ENCODE measurements around the gene KRTAP17-1.

KRTAP17-1 gene

GRCh38 chr17:41302981-41303380 lies 12.5 kb downstream of the KRTAP17-1 start:
- no peak for TF ChIP-seq CTCF (IDR thresholded peaks at IDR 0.05; ENCODE audit: control insufficient read depth, insufficient read depth, low read depth, low read length, missing control alignments)
- no peak overlapping the region for H3K4me3 ChIP-seq (ENCODE audit: control insufficient read depth, low read depth, low read length)
- DNase-seq (ENCODE audit: low read depth): no peak

- DNase-seq (ENCODE audit: low read depth): no peak
- TF ChIP-seq CTCF (IDR thresholded peaks at IDR 0.05; ENCODE audit: control insufficient read depth, insufficient read depth, low read depth, low read length, missing control alignments): no peak
- H3K4me3 ChIP-seq (ENCODE audit: control insufficient read depth, low read depth, low read length): no peak within 1 kb of the TSS
Observed at GRCh38 chr17:41301916-41302901, 13.3 kb downstream of the KRTAP17-1 start, which contains the start of gene KRTAP29-1. Gene KRTAP29-1 (minus strand): TSS chr17:41302851. CDS start chr17:41302851, 0 bp downstream.

GRCh38 chr17:41301204-41301790 lies 14.2 kb downstream of the KRTAP17-1 start:
- no peak overlapping the region for H3K4me3 ChIP-seq (ENCODE audit: control insufficient read depth, low read depth, low read length)
- TF ChIP-seq CTCF (IDR thresholded peaks at IDR 0.05; ENCODE audit: control insufficient read depth, insufficient read depth, low read depth, low read length, missing control alignments): no peak
- DNase-seq (ENCODE audit: low read depth): no peak

GRCh38 chr17:41298458-41299135 lies 16.9 kb downstream of the KRTAP17-1 start:
- H3K4me3 ChIP-seq (ENCODE audit: control insufficient read depth, low read depth, low read length): no peak overlapping the region
- DNase-seq (ENCODE audit: low read depth): no peak
- no peak for TF ChIP-seq CTCF (IDR thresholded peaks at IDR 0.05; ENCODE audit: control insufficient read depth, insufficient read depth, low read depth, low read length, missing control alignments)

GRCh38 chr17:41296846-41297245 lies 18.7 kb downstream of the KRTAP17-1 start:
- no peak overlapping the region for H3K4me3 ChIP-seq (ENCODE audit: control insufficient read depth, low read depth, low read length)
- no peak for DNase-seq (ENCODE audit: low read depth)
- TF ChIP-seq CTCF (IDR thresholded peaks at IDR 0.05; ENCODE audit: control insufficient read depth, insufficient read depth, low read depth, low read length, missing control alignments): no peak

GRCh38 chr17:41294016-41294415 lies 21.5 kb downstream of the KRTAP17-1 start:
- H3K4me3 ChIP-seq (ENCODE audit: control insufficient read depth, low read depth, low read length): no peak overlapping the region
- DNase-seq (ENCODE audit: low read depth): no peak
- TF ChIP-seq CTCF (IDR thresholded peaks at IDR 0.05; ENCODE audit: control insufficient read depth, insufficient read depth, low read depth, low read length, missing control alignments): no peak
